OCI-LY1 (cell line): ENCODE measurements around the gene XPO5.

Source experiments
- H2AFZ ChIP-seq: fragments of 200-600 bp; sonication (generic), shearing (Covaris generic); 2 replicates; pipeline ENCODE4 v1.6.0; 2014; ENCODE audit warnings: antibody characterized with exemption, mild to moderate bottlenecking, low read length
- H3F3A ChIP-seq: fragments of 200-600 bp; sonication (generic), shearing (Covaris generic); 2 replicates; pipeline ENCODE4 v1.6.0; 2014; ENCODE audit warnings: mild to moderate bottlenecking, antibody characterized with exemption, low read length, moderate library complexity; ENCODE audit not compliant: insufficient read depth
- H3K27ac ChIP-seq: fragments of 200-600 bp; sonication (generic); 2 replicates; pipeline ENCODE4 v1.5.1; 2014; ENCODE audit warnings: low read length, mixed run types, mild to moderate bottlenecking, low read depth; ENCODE audit not compliant: poor library complexity, severe bottlenecking
- H3K27me3 ChIP-seq: fragments of 200-600 bp; sonication (generic); 2 replicates; pipeline ENCODE4 v1.6.0; 2014; ENCODE audit warnings: antibody characterized with exemption, mild to moderate bottlenecking, low read length, moderate library complexity; ENCODE audit not compliant: insufficient read depth
- H3K36me3 ChIP-seq: fragments of 200-600 bp; sonication (generic); 2 replicates; pipeline ENCODE4 v1.6.1; 2014; ENCODE audit warnings: mild to moderate bottlenecking, antibody characterized with exemption, low read length, moderate library complexity, mixed read lengths; ENCODE audit not compliant: insufficient read depth
- H3K4me1 ChIP-seq: fragments of 200-600 bp; sonication (generic); 2 replicates; pipeline ENCODE4 v1.5.1; 2014; ENCODE audit warnings: mild to moderate bottlenecking, low read length, moderate library complexity; ENCODE audit not compliant: insufficient read depth, severe bottlenecking
- H3K4me2 ChIP-seq: fragments of 200-600 bp; sonication (generic), shearing (Covaris generic); 2 replicates; pipeline ENCODE4 v1.6.1; 2014; ENCODE audit warnings: low read length
- H3K4me3 ChIP-seq: fragments of 200-600 bp; sonication (generic); 2 replicates; pipeline ENCODE4 v1.5.1; 2014; ENCODE audit warnings: low read length, low read depth, mild to moderate bottlenecking, mixed read lengths; ENCODE audit not compliant: poor library complexity, severe bottlenecking
- H3K79me2 ChIP-seq: fragments of 200-600 bp; shearing (Covaris generic); 2 replicates; pipeline ENCODE4 v1.6.1; 2016; ENCODE audit warnings: mixed run types, low read length, mixed read lengths; ENCODE audit not compliant: insufficient read depth
- H3K9ac ChIP-seq: fragments of 200-600 bp; sonication (generic), shearing (Covaris generic); 2 replicates; pipeline ENCODE4 v1.6.1; 2014; ENCODE audit warnings: mild to moderate bottlenecking, low read length, mixed read lengths
- H3K9me2 ChIP-seq: fragments of 200-600 bp; sonication (generic), shearing (Covaris generic); 2 replicates; pipeline ENCODE4 v1.6.1; 2014; ENCODE audit warnings: low read depth, mild to moderate bottlenecking, low read length, mixed read lengths
- H3K9me3 ChIP-seq: fragments of 200-600 bp; shearing (Covaris generic); 2 replicates; pipeline ENCODE4 v1.6.1; 2014; ENCODE audit warnings: low read length, mixed read lengths
- H4K20me1 ChIP-seq: fragments of 200-600 bp; sonication (generic), shearing (Covaris generic); 2 replicates; pipeline ENCODE4 v1.6.0; 2016; ENCODE audit warnings: mild to moderate bottlenecking, low read length; ENCODE audit not compliant: insufficient read depth
- EZH2 ChIP-seq: fragments of 200-600 bp; sonication (generic), shearing (Covaris generic); IDR thresholded peaks from 2 replicates; pipeline ENCODE4 v1.8.0; 2017; ENCODE audit warnings: borderline replicate concordance, mixed run types, mild to moderate bottlenecking, antibody characterized with exemption, low read length, moderate library complexity, mixed read lengths
- TF ChIP-seq, protein P1 (sequence below): fragments of 200-600 bp; sonication (generic), shearing (Covaris generic); IDR thresholded peaks from 2 replicates; pipeline ENCODE4 v1.5.1; 2017; ENCODE audit warnings: mild to moderate bottlenecking, antibody characterized with exemption, low read length, moderate library complexity, mixed read lengths

Gene XPO5

DNA sequence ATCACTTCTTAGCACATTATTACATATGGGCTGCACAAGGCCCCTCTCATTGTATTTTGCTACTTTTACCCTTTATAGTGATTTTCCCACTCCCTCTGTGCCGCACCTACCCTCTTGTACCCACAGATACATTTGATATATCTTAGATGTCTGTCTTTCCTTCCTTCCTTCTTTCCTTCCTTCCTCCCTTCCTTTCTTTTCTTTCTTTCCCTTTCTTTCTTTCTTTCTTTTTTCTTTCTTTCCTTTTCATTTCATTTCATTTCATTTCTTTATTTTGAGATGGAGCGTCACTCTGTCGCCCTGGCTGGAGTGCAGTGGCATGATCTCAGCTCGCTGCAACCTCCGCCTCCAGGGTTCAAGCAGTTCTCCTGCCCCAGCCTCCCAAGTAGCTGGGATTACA lies 12.4 kb upstream of the XPO5 start:
- no peaks in the 10 kb centered on the region for H3K9me2 ChIP-seq
- H3K4me2 ChIP-seq: no peak overlapping the region
- H3K79me2 ChIP-seq: no peaks in the 10 kb centered on the region
- TF ChIP-seq, protein P1, sequence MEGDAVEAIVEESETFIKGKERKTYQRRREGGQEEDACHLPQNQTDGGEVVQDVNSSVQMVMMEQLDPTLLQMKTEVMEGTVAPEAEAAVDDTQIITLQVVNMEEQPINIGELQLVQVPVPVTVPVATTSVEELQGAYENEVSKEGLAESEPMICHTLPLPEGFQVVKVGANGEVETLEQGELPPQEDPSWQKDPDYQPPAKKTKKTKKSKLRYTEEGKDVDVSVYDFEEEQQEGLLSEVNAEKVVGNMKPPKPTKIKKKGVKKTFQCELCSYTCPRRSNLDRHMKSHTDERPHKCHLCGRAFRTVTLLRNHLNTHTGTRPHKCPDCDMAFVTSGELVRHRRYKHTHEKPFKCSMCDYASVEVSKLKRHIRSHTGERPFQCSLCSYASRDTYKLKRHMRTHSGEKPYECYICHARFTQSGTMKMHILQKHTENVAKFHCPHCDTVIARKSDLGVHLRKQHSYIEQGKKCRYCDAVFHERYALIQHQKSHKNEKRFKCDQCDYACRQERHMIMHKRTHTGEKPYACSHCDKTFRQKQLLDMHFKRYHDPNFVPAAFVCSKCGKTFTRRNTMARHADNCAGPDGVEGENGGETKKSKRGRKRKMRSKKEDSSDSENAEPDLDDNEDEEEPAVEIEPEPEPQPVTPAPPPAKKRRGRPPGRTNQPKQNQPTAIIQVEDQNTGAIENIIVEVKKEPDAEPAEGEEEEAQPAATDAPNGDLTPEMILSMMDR: no peak
- no peak overlapping the region for H2AFZ ChIP-seq
- H3K36me3 ChIP-seq: peaks cover 89% of the 10 kb centered on the region
- H3F3A ChIP-seq: no peaks in the 10 kb centered on the region
- H3K9me3 ChIP-seq: no peaks in the 10 kb centered on the region
- no peaks in the 10 kb centered on the region for H4K20me1 ChIP-seq
- H3K9ac ChIP-seq: no peak overlapping the region
- H3K4me3 ChIP-seq: no peak overlapping the region
- no peak overlapping the region for H3K27ac ChIP-seq
- H3K4me1 ChIP-seq: no peaks in the 10 kb centered on the region
- H3K27me3 ChIP-seq: no peaks in the 10 kb centered on the region

DNA sequence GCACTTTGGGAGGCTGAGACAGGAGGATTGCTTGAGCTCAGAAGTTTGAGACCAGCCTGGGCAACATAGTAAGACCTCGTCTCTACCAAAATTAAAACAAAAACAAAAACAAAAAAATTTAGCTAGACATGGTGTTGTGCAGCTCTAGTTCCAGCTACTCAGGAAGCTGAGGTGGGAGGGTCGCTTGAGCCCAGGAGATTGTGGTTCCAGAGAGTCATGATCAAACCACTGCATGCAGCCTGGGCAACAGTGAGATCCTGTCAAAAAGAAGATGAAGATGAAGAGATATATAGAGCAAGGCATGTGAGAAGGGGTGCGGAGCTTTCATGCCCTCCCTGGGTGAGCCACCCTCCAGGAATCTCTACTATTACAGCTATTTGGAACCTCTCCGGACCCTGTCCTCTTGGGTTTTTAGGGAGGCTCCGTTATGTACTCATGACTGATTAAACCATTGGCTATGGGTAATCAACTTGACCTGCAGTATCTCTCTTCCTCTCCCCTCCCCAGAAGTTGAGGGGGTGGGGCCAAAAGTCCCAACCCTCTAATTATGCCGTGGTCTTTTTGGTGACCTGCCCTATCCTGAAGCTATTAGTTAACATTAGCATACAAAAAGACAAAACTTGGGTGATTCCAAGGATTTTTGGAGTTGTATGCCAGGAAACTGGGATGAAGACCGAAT lies 9.2 kb upstream of the XPO5 start:
- Histone ChIP-seq H3F3A (no peaks in the 10 kb centered on the region), H3K9me3 (no peaks in the 10 kb centered on the region), H3K79me2 (no peaks in the 10 kb centered on the region), H3K9ac (no peak overlapping the region), H3K4me1 (no peaks in the 10 kb centered on the region), H2AFZ (no peak overlapping the region), H3K27me3 (no peaks in the 10 kb centered on the region), H3K4me2 (no peak overlapping the region), H4K20me1 (no peaks in the 10 kb centered on the region), H3K36me3 (peaks cover 79% of the 10 kb centered on the region), H3K27ac (no peak overlapping the region), H3K9me2 (no peaks in the 10 kb centered on the region), H3K4me3 (no peak overlapping the region)
- TF ChIP-seq, protein P1: no peak
- no peak for TF ChIP-seq EZH2

DNA sequence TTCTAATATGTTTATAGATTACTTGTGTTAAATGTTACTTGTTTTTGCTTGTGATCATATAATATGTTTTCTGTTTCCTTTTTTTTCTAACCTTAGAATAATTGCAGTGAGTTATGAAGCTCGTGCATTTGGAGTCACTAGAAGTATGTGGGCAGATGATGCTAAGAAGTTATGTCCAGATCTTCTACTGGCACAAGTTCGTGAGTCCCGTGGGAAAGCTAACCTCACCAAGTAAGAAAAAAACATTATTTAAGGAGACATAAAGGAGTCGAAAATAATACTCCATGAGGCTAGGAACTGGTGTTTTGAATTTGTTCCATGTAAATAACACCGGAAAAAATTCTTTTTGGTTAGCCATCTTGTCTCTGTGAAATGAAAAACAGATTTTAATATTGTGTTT lies 7.1 kb upstream of the XPO5 start:
- peaks cover 17% of the 10 kb centered on the region for H3K79me2 ChIP-seq
- no peak overlapping the region for H3K9ac ChIP-seq
- TF ChIP-seq EZH2: no peak
- TF ChIP-seq, protein P1: no peak
- no peaks in the 10 kb centered on the region for H3K9me2 ChIP-seq
- no peaks in the 10 kb centered on the region for H3K27me3 ChIP-seq
- no peak overlapping the region for H2AFZ ChIP-seq
- no peak overlapping the region for H3K27ac ChIP-seq
- no peaks in the 10 kb centered on the region for H4K20me1 ChIP-seq
- no peaks in the 10 kb centered on the region for H3K9me3 ChIP-seq
- H3K4me3 ChIP-seq: no peak overlapping the region
- peaks cover 72% of the 10 kb centered on the region for H3K36me3 ChIP-seq
- no peak overlapping the region for H3K4me2 ChIP-seq
- H3K4me1 ChIP-seq: peaks cover 13% of the 10 kb centered on the region
- no peaks in the 10 kb centered on the region for H3F3A ChIP-seq
